AG08396 (cell line): Measurements from ENCODE around the gene ZNF93.
"Not testable (repeated sequence)": the region's sequence is repeated elsewhere in the genome, so short reads cannot be mapped to it uniquely, and the experiment has no call there.

Experiments
- DNase-seq: peaks from one replicate; pipeline ENCODE4 v3.0.0; 2012; ENCODE audit warnings: low spot score, mixed read lengths

Gene ZNF93

DNA sequence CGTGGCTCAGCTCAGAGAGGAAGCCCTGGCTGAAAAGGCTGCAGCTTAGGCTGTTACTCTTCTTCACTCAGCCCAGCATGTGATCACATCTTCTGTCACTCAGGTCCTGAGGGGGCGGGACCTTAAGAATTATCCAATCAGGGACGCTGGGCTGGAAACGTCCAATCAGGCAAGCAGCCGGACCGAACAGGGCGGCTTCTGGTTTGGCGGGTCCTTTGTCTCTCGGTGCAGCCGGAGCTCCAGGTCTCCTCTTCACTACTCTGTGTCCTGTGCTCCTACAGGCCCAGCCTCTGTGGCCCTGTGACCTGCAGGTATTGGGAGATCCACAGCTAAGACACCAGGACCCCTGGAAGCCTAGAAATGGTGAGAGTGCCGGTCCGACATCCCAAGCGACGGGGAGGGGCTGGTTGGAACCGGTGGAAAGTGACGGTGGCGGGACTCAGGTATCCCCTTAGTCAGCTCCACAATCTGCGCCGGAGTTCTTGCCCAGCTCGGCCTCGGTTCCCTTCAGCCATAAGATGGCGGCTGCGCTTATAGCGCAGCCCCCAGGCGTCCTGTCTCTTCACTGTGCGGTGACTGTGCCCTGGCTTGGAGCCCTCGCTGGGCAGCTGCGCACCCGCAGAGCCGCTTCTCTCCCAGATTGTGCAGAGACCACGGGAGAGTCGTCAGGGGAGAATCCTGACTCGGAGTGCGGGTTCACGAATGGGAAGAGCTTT lies at the start of gene ZNF93:
Gene ZNF93 (plus strand): TSS at position 218 of the 716 bp plus-strand sequence. CDS start 143 bp downstream, at position 361.
- peak; percentile 92 for DNase-seq

DNA sequence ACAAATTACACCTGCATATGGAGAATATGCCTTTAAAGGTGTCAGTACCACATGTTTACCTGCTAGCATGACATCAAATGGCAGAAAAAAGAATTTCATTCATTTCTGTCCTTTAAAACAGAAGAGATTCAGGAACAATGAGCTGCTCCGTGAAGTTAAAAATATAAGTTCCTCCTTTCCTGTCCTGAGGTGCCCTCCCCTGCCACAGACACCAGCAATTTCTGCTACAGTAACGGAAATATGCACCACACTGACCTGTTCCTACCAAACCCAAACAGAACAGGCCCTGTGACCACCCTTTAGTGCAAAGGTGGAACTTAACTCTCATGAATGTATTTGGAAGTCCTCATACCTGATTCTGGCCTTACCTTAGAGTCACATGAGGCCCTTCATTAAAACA lies 49.0 kb upstream of the ZNF93 start:
- not testable (repeated sequence) for DNase-seq

DNA sequence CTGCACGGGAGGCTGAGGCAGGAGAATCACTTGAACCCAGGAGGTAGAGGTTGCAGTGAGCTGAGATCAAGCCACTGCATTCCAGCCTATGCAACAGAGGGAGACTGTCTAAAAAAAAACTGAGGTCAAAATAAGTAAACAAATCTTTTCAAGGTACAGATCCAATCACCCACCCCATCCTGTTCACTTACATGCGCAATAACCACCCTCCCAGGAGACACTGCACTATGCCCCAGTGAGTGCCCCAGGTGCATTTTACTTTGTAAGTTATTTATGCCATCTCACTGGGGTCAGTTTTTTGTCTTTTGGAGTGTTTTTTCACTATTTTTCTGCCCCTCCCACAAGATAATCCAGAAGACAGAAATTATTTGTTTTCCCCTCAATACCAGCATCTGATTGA lies 42.0 kb upstream of the ZNF93 start:
- no peak for DNase-seq

DNA sequence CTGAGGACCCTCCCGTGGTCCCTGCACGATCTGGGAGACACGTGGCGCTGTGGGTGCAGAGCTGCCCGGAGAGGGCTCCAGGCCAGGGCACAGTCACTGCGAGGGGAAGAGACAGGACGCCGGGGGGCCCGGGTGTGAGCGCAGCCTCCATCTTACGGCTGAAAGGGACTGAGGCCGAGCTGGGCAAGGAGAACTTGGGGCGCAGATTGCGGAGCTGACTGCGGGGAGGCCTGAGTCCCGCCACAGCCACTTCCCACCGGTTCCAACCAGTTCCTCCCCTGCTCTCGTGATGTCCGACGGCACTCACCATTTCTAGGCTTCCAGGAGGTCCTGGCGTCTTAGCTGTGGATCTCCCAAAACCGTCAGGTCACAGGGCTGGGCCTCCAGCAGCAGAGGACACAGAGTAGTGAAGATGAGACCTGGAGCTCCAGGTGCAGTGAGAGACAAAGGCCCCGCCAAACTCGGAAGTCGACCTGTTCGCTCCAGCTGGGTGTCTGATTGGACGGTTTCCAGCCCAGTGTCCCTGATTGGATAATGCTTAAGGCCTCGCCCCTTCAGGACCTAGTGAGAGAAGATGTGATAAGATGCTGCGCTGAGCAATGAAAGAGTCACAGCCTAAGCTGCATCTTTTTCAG lies 39.9 kb upstream of the ZNF93 start:
- DNase-seq, result no peak

DNA sequence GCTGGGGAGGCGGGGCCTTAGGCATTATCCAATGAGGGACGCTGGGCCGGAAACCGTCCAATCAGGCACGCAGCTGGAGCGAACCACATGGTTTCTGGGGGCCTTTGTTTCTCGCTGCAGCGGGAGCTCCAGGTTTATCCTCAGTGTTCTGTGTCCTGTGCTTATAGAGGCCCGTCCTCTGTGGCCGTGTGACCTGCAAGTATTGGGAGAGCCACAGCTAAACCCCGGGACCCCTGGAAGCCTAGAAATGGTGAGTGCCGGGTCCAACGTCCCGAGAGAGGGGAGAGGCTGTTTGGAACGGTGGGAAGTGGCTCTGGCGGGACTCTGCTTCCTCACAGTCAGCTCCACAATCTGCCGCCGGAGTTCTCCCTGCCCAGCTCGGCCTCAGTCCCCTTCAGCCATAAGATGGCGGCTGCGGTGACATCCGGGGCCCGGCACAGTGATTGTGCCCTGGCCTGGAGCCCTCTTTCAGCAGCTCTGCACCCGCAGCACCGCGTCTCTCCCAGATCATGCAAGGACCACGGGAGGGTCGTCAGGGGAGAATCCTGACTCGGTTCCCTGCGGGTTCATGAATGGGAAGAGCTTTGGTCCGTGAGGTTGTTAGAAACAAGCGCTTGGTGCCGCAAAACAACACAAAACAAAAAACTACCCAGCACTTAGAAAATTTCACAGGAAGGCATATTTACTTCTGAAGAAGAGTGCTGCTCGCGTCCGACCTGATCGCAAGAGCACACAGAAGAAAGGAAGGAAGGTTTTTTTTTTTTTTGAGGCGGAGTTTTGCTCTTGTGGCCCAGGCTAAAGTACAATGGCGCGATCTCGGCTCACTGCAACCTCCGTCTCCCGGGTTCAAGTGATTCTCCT lies 34.8 kb upstream of the ZNF93 start, which contains the start of gene ZNF253:
Gene ZNF253 (plus strand): TSS at position 133 of the 861 bp plus-strand sequence. CDS start 115 bp downstream, at position 248.
- DNase-seq, result peak; percentile 95

DNA sequence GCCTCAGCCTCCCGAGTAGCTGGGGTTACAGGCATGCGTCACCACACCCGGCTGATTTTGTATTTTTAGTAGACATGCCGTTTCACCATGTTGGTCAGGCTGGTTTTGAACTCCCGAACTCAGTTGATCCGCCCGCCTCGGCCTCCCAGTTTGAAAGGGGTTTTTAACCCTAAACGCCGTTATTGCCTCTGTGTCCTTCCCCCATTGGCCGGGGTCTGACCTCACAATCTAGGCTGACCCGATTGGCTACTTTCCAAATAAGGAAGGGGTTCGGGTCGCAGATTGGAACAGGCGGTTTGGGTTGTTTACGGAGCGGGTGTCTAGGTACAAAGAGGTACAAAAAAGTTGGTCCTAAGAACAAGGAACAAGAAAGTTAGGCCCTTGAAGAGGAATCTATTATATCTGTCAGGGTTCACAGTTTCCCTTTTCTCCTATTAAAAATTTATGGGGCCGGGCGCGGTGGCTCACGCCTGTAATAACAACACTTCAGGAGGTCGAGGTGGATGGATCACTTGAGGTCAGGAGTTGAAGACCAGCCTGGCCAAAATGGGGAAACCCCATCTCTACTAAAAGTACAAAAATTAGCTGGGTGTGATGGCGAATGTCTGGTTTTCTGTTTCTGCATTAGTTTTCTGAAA lies 34.0 kb upstream of the ZNF93 start:
- peak; percentile 9 for DNase-seq

DNA sequence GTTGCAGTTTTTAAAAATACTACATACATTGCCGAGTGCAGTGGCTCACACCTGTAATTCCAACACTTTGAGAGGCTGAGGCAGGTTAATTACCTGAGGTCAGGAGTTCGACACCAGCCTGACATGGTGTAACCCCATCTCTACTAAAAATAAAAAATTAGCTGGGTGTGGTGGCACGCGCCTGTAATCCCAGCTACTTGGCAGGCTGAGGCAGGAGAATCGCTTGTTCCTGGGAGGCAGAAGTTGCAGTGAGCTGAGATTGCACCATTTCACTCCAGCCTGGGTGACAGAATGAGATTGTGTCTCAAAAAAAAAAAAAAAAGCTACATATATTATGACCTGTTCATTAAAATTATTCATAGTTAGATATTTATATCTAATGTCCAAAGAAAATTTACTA lies 30.7 kb upstream of the ZNF93 start:
- not testable (repeated sequence) for DNase-seq

DNA sequence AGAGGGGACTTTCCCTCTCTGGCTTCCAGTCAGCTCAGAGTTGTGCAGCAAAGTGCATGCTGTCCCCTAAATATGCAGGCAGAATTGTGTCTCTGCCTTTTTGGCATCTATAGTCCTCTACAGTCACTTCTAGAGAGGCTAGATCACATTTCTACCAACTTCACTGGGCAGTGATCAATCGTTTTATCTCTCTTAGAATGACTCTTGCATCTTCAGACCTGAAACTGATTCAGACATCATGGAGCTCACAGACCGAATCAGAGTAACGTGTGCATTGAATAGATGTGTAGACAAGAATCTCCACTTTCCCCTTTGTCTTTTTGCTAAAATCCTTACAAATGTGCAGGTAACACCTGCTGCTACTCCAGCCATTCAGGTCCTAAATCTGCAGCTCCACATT lies 28.8 kb upstream of the ZNF93 start:
- no peak for DNase-seq

DNA sequence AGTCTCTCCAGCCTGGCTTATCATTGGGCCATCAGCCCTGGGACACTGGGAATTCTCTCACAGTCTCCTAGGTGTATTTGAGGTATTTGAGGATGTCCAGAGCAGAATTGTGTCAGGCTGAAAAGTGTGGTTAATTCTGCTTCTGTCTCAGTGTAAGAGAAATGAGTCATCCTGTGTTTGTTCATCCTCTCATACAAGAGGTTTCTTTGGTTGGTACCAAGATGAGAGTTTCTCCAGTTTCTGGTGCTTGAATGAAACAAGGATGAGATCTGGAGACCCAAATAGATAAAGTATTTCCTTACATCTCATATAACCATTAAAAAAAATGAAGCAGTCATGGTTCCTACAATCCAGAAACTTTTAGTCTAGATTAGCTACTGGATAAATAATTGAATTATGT lies 27.4 kb upstream of the ZNF93 start:
- DNase-seq, result no peak

DNA sequence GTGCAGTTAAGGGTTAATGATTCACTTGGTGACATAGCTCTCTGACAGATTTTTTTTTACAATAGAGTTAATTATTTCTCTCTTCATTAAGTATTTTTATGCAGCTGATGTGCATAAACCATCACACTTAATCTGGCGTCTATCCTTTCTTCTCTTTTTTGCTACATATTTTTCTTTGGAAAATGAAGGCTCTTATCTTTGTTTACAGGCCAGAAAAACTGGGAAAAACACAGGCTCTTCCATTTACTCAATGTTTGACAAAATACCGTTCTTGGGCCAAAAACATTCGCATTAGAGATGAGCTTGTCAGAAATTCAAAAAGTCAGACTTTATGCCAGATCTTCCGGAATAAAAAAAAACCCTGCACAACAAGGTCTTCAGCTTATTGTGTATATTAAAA lies 23.0 kb upstream of the ZNF93 start:
- DNase-seq, result no peak

DNA sequence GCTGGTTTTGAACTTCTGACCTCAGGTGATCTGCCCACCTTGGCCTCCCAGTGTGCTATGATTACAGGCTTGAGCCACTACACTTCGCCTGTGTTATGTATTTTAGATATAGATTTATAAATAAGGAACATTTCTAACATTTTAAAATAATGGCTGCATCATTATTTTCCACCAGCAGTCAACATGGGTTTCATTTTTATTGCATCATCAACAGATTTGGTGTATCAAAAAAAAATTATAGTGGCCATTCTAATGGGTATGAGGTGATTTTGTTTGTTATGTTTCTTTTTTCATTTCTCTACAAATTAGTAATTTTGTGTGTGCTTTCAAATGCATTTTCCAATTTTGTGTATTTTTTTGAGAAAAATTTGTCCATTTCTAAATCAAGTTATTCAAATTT lies 16.2 kb upstream of the ZNF93 start:
- DNase-seq, result no peak

DNA sequence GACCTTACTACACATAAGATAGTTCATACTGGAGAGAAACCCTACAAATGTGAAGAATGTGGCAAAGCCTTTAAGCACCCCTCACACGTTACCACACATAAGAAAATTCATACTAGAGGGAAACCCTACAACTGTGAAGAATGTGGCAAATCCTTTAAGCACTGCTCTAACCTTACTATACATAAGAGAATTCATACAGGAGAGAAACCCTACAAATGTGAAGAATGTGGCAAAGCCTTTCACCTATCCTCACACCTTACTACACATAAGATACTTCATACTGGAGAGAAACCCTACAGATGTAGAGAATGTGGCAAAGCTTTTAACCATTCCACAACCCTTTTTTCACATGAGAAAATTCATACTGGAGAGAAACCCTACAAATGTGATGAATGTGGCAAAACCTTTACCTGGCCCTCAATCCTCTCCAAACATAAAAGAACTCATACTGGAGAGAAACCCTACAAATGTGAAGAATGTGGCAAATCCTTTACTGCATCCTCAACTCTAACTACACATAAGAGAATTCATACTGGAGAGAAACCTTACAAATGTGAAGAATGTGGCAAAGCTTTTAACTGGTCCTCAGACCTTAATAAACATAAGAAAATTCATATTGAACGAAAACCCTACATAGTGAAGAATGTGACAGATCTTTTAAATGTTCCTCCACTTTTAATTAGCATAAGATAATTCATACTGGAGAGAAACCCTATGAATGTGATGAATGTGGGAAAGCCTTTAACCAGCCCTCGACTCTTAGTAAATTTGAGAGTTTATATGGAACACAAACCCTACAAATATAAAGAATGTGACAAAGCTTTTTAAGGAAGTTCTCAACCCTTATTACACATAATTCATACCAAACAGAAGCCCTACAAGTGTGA lies 8.4 kb upstream of the ZNF93 start:
- DNase-seq, result not testable (repeated sequence)

DNA sequence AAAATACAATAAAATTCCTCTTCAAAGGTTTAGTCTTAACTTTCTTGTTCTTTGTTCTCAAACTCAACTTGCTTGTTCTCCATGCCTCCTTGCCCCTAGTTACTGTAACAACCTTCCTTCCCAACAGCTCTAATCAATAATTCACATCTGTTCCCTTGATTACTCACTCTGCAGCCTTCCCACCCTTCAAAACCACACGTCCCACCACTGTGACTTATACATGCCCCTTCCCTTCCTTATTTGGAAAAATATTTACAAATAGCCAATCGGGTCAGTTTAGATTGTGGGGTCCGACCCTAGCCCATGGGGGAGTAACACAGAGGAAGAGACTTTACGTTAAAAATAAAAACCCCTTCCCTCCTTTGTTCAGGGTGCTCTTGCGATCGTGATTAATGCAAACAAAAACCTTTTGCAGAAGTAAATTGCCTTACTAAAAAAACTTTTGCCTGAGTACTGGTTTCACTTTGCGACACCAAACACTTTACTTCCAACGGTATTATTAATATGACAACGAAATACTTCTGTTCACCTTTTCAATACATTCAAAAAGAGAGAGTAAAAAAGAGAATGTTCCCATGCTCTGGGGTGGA lies 512 bp upstream of the ZNF93 start:
- peak; percentile 21 for DNase-seq

DNA sequence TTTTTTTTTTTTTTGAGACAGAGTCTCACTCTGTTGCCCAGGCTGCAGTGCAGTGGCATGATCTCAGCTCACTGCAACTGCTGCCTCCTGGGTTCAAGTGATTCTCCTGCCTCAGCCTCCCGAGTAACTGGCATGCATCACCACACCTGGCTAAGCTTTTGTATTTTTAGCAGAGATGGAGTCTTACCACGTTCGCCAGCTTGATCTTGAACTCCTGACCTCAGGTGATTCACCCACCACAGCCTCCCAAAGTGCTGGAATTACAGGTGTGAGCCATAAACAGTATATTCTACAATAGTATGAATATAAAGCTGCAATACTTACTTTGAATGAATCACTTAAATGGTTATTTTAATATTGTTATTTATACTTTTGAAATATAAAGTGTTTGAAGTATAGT lies 6.8 kb downstream of the ZNF93 start:
- DNase-seq, result not testable (repeated sequence)

DNA sequence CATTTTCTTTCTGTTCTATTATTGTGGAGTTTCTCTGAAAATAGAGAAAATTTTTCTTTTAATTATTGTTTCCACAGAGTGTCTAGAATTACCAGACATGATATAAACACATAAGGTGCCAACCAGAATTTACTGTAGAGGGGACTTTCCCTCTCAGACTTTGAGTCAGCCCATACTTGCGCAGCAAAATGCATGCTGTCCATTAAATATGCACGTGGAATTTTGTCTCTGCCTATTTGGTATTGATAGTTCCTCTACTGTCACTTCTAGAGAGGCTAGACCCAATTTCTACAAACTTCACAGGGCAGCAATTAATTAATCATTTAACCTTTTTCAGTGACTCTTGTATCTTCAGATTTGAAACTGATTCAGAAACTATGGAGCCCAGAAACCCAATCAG lies 8.9 kb downstream of the ZNF93 start:
- no peak for DNase-seq

DNA sequence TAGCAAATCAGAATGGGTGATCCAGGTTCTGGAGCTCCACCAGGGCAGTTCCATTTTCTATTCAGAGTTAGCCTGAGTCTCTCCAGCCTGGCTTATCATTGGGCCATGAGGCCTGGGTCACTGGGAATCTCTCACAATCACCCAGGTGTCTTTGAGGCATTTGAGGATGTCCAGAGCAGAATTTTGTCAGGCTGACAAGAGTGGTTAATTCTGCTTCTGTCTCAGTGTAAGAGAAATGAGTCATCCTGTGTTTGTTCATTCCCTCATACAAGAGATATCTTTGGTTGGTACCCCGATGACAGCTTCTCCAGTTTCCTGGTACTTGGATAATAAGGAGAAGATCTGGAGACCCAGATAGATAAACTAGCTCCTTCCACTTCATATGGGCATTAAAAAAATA lies 10.4 kb downstream of the ZNF93 start:
- DNase-seq, result no peak

DNA sequence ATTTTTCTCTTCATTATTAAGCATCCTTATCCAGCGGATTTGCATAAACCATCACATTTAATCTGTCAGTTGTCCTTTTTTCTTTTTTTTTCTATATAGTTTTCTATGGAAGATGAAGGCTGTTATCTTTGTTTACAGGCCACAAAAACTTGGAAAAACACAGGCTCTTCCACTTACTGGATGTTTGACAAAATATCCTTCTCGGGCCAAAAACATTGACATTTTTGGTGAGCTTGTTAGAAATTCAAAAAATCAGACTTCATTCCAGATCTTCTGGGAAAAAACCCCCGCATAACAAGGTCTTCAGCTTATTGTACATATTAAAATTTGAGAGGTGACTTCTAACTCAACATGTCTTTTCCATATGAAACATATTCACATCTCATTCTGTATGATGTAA lies 13.8 kb downstream of the ZNF93 start:
- DNase-seq, result no peak

DNA sequence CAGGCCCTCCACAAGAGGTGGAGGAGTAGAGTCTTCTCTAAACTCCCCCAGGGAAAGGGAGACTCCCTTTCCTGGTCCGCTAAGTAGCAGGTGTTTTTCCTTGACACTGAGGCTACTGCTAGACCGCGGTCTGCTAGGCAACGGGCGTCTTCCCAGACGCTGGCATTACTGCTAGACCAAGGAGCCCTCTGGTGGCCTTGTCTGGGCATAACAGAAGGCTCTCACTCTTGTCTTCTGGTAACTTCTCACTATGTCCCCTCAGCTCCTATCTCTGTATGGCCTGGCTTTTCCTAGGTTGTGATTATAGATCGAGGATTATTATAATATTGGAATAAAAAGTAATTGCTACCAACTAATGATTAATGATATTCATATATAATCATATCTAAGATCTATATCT lies 29.7 kb downstream of the ZNF93 start:
- DNase-seq, result not testable (repeated sequence)

DNA sequence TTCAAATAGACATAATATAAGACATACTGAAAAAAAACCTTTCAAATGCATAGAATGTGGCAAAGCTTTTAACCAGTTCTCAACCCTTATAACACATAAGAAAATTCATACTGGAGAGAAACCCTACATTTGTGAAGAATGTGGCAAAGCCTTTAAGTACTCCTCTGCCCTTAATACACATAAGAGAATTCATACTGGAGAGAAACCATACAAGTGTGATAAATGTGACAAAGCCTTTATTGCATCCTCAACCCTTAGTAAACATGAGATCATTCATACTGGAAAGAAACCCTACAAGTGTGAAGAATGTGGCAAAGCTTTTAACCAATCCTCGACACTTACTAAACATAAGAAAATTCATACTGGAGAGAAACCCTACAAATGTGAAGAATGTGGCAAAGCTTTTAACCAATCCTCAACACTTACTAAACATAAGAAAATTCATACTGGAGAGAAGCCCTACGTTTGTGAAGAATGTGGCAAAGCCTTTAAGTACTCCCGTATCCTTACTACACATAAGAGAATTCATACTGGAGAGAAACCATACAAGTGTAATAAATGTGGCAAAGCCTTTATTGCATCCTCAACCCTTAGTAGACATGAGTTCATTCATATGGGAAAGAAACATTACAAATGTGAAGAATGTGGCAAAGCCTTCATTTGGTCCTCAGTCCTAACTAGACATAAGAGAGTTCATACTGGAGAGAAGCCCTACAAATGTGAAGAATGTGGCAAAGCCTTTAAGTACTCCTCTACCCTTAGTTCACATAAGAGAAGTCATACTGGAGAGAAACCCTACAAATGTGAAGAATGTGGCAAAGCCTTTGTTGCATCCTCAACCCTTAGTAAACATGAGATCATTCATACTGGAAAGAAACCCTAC lies 32.9 kb downstream of the ZNF93 start:
- not testable (repeated sequence) for DNase-seq

DNA sequence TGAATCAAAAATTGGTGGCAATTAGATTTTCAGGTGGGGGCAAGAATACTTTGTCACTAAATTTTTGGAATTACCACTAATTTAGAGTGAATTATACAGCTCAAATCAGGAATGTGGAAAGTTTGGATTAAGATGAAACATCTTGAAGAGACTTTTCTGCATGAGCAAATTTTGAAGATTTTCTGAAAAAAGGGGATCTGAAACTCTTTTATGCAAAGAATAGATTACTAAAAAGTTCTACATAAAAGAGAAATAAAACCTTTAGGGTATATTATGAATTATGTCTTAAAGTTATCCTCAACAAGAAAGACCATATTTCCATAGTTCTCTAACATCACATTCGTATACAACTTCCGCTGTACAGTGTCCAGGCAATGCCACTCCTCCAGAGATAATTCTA lies 36.7 kb downstream of the ZNF93 start:
- no peak for DNase-seq
